Stimulated activated CD4-positive, alpha-beta T cell treated with anti-CD3 and anti-CD28 coated beads, Interleukin-4, amount 100 ng/mL, for 1 hour (primary cell): ENCODE data around the gene DR1.
"Not testable (repeated sequence)": the region's sequence is repeated elsewhere in the genome, so short reads cannot be mapped to it uniquely, and the experiment has no call there.

ENCODE experiments used
- DNase-seq: peaks from one replicate; pipeline ENCODE4 v3.0.0-alpha.2; 2020

DR1 gene

DNA sequence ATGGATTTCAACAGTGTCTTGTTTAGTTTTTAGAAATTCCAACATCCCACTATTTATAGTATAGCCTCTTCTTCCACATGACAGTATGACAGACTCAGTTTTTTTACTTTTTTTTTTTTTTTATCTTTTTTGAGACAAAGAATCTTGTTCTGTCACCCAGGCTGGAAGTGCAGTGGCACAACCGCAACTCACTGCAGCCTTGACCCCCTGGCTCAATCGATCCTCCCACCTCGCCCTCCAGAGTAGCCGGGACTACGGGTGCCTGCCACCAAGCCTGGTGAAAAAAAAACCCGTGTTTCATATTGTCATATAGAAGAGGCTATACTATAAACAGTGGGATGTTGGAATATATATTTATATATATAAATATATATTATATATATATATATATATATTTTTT is 1.2 kb upstream of the DR1 start:
- DNase-seq = no peak

DNA sequence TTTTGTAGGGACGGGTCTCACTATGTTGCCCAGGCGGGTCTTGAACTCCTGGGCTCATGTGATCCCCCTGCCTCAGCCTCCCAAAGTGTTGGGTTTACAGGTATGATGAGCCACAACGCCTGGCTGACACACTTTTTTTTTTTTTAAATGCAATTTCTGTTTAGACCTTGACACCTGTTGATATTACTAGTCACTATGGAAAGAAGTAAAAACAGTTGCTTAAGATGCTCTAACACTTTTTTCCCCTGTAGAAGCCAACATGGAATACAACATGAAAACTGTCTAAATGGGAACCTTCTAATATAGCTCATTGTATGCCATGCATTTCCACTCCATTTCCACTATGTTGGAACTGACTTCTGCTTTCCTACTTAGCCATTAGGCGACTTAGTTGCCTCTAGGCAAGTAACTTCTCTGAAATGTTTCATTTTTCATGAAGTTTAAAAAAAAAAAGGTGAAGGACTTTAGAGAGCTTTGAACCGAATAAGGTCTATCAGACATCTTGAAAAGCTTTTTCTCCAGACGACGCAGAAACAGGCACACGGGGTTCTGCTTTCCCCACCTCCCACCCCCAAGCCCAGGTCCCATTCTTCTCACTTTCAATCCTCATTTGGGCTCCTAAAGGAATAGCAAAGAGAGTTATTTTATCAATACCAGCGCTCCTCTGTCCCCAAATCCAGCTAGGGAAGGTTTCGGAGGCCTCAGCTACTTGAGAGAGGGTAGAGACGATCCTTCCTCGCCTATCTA is 648 bp upstream of the DR1 start:
- no peak for DNase-seq

DNA sequence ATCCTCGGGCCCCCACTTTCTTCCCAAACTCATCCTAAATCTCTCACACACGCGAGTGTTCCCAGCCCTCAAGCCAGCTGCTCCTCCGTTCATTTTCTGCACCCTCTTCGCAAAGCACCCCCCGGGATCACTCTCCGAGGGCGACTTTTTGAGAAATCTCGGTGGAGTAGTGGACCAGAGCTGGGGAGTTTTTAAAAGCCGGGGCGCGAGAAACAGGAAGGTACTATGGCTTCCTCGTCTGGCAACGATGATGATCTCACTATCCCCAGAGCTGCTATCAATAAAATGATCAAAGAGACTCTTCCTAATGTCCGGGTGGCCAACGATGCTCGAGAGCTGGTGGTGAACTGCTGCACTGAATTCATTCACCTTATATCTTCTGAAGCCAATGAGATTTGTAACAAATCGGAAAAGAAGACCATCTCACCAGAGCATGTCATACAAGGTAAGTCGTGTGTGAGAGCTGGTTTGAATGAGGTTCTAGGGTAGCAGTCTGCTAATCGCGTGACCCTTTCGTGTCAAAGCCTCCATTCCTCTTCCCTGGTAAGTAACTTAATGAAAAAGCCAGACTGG is 800 bp downstream of the DR1 start:
- DNase-seq = no peak

DNA sequence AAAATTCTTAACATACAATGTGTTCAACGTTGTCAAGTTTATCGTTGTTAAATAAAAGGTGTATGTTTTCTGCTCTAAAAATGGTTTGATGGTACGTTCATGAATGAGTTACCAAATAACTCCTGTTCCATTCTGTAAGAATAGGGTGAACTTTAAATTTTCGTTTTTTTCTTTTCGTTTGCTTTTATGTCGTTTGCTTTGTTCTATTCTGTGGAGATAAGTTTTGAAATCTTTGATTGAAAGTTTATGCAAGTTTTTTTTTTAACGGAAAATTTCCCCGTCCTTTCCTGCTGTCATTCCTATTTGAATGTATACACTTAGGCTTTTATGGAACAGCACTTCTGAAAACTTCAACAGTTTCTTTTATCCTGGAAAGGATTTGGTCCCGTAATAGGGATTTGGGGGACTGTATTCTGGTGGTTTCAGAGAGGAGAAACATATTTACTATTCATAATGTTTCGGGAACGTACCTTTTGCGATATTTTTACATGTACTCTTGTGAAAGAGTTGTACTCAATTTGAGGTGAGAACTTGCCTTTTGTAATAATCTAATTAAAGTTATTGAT is 1.7 kb downstream of the DR1 start:
- no peak for DNase-seq

DNA sequence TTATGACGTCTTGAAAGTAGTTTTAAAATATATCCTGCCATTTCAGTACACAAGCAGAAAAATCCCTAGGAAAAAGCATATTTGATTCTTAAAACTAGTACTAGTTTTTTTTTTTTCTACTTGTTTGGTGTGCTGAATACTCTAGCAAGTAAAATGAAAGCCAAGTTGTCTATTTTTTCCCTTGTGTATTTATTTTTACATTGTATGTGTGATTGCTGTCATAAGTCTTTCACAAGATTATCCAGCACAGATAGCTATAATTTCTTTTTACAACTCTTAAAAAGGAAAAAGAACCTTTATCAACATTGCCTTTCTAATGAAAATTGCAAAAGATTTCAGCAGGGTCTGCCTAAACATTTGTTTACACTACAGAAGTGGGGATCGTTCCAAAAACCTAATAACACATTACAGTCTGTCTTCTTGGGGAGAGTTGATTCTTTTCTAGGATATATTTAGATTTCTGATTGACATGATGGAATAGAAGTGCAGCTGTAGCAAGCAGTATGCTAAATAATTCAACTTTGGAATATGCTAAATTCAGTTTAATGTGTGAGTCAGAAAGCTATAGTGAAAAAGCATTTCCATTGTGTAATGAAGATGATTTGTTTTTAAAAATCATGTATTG is 2.5 kb downstream of the DR1 start:
- DNase-seq = no peak

DNA sequence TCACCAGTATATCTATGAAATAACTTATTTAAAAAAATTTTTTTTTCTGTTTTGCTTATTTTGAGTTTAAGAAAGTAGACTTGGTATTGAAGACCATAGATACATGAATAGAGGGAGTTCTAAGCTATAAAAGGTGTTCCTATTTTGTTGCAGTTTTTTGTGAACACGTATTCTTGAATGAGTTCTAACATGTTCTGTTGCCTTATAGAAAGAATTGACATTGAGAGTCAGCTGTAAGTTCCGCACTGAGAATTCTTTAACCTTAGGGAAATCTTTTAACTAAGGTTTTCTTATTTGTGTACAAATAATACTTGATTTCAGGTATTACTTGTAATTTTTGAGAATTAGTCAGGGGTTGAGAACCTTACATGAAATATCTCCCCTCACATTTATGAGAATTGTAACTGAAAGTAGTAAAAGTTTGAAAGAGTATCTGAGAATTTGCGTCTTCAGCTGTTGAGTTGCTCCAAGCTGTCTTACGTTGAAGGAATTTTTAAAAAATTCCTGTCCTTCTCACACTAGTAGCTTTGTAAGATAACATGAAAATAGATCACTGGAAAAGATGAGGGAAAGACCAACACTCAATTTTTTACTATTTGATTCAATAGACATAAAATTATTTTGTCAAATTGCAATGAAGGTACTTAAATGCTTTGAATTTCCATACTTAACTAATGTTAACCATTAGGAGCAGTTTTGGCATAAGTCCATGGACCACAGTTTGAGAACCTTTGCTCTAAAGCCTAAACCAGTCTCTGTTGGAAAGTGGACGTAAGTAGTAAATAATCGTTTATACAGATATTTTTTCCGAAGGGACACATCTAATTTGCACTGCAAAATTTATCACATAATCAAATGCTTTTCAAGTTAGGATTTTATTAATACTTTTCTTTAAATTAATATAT is 3.8 kb downstream of the DR1 start:
- no peak for DNase-seq

DNA sequence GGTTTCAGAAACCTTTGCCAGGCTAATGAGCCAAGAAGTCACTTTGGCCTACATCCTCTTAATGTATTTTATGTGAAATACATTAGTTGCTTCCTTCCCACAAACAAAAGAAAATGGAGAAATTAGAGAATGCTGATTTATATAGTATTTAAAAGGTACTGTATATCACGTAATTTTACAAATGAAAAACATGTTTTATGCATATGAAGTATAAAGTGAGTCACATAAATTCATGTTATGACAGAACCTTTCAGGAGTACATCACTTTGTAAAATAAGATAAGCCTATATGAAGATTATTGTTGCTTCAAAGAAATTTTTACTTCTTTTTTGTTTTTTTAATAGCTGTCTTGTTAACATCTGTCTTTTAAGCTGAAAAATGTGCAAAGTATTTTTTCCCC is 4.6 kb downstream of the DR1 start:
- DNase-seq = no peak

DNA sequence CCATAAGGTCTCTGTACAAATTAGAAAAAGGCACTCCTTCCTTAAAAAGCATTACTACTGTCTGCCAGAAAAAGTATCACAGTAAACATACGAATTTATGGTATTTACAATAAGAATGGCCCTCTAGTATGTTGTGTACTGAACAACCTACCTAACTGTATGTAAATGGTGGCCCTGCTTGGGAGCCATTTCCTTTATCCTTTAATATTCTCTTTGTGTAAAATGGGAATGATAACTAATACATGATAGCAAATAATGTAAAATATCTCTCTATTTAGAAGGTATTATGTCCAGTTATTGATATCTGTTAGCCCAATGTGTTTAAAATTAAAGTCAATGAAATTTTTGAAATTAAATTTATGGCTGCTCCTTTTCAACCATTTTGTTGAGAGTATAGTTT is 5.2 kb downstream of the DR1 start:
- no peak for DNase-seq

DNA sequence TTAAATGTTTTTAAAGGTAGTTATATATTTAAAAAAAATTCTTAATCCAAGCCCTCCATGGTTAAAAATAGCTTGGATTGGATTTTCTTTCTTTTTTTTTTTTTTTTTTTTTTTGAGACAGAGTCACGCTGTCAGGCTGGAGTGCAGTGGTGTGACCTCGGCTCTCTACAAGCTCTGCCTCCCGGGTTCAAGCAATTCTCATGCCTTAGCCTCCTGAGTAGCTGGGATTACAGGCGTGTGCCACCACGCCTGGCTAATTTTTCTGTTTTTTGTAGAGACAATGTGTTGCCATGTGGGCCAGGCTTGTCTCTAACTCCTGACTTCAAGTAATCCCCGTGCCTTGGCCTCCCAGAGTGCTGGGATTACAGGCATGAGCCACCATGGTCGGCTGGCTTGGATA is 5.6 kb downstream of the DR1 start:
- not testable (repeated sequence) for DNase-seq

DNA sequence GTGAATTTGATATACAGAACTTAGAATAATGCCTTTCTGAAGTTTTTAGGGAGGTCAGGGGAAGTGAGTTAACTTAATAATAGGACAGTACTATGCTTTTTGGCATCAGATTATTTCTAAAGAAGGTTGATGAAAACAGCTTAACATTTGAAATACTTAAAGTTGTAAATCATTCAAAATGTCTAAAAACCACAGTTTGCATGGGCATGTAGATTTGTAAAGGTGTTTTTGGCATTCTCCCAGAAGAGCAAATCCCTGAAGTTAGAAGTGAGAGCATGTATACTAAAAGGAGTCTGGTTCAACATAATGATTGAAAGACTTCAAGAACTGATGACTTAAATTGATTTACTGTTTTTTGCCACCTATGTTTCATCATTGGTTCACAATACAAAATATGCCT is 6.7 kb downstream of the DR1 start:
- no peak for DNase-seq

DNA sequence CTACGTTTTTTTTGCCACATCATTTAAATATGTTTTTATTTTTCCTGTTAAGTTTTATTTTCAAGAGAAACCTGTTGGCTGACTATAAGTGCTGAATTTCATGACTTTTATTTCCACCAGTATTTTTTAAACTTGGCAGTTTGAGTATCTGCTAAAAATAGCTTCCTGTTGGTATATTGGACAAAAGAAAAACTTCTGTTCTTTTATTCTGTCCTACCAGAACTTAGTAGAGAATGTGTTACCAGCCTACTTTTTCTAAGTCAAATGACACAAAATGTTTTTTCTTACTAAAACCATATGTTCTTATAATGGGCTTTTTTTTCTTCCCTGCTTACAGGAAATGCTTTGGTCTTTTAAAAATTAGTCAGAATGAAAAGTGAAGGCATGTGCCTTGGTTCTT is 7.6 kb downstream of the DR1 start:
- DNase-seq = no peak

DNA sequence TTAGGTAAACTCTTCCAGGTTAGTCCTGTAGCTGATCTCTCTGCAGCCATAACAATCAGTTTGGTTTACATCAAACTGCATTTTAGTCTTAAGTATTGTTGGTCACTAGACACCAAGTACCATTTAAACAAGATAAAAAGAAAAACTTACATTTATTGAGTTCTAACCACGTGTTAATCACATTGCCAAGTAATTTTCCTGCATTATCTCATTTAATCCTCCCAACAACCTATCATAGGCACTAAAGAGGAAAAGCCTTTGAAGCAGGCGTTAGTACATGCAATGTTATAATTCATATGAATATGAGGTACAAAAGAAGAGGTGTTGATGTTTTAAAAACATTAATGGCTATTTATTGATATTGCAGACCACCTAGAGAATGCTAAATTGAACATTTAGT is 9.0 kb downstream of the DR1 start:
- DNase-seq = no peak

DNA sequence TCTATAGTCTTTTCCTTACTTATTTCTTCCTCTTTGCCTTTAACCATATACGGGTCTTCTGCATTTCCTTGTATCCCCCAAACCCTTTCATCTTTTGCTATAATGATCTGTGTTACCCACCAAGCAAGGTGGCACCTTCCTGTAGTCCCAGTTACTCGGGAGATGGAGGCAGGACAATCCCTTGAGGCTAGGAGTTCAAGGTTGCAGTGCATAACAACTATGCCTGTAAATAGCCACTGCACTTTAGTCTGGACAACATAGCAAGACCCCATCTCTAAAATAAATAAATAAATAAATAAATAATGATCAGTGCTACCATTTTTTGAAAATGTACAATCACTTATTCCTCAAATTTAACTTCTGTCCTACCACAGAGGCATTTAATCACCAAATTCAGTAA is 11.5 kb downstream of the DR1 start:
- DNase-seq = no peak

DNA sequence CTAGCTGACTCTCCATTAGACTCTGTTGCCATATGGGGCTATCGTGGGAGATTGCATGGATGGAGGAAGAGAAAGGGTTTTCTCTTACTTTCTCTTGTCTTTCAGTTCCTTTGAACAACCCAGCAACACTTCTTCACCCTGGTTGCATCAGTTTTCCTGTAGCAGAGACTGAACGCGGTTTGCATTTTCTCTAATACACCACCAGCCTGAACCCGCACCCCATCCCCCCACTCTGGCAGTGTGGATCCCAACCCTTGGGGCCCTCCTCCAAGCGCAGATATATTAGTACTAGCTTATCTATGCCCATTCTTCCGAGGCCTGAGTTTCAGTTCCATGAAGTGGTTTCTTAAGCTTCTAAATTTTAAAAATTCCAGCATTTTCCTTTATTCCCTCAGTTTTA is 12.6 kb downstream of the DR1 start:
- DNase-seq = no peak

DNA sequence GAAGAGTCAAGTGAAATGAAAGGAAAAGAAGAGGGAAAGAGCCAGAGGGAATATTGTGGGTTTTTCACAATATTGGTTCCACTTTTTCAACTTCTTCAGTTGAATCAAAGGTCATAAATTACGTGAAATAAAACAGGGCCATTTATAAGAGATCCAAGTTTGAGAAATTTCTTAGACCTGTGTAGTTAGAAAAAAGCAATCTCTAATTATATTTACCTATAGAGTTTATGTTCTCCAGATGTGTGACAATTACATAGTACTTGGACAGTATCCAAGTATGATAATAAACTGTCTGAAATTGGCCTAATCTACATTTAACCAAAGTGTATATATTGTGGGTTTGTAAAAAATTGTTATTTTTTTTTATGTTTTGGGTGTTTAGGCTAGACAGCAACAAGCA is 14.4 kb downstream of the DR1 start:
- DNase-seq = no peak

DNA sequence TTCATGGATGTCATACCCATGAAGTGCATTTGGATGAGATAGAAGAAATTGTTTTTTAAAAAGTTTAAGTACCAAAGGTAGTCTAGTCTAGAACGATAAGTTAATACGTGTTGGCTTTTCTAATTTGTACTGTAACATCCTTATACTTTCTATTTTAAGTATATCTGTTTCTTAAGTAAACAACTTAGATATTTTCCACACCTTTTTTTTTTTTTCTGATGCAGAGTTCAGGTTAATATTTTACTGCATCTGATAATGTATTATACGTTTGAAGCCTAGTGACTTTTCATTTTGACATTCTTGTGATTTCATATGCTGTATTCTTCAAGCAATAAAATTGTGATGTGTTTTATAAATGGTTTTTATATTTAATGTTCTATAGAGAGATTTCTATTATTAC is 16.5 kb downstream of the DR1 start:
- DNase-seq = no peak

DNA sequence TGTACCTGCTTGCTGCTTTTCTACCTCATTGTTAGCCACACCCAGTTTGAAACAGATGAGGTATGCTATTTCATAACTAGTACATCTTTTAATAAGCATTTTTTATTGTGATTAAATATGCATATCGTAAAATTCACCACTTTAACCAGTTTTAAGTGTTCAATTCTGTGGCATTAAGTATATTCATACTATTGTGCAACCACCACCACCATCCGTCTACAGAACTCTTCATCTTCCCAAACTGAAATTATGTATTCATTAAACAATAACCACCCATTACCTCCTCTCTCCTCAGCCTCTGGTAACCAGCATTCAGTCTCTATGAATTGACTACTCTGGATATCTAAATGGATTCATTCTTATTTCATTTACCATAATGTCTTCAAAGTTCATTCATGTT is 20.1 kb downstream of the DR1 start:
- DNase-seq = no peak

DNA sequence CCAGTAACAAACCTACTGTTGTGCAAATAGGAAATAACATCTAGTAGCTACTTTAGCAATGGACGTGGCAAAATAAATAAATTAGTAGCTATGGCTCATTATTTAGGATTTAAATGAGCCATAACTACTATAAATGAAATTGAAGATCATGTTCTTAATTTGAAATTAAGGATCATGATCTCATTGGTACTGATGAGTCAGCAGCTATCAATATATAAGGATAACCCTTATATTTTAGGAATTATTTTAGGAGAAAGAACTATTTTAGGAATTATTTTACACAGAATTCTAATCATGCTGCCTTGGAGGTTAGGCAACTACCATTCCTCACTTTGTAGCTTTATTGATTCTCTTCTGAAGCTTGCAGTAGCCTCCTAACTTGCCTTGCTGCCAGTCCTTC is 24.0 kb downstream of the DR1 start:
- DNase-seq = no peak

DNA sequence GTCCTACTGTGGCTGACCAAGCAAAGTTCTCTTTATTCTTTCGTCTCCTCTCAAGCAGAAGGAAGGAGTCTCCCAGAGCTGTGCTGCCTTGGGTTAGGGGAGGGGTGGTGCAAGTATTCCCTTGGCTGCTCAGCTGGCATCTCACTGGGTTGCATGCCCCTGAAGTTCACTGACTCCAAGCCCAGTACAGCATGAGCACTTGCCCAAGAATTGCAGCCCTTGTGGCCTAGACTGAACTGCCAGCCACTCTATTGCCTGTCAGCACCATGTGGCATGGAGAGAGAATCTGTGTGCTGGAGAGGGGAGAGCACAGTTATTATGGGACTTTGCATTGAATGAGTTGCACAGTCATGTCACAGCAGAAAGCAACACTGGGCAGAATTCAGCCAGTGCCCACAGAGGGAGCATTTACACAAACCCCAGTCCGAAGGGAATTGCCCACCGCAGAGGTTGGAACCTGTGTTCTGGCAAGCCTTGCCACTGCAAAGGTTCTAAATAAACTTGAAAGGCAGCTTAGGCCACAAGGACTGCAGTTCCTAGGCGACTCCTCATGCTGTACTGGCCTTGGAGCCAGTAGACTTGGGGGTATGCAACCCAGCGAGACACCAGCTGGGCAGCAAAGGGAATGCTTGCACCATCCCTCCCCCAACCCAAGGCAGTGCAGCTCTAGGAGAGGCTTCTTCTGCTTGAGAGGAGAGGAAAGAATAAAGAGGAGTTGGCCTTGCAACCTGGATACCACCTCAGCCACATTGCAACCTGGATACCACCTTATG is 28.8 kb downstream of the DR1 start:
- no peak for DNase-seq

DNA sequence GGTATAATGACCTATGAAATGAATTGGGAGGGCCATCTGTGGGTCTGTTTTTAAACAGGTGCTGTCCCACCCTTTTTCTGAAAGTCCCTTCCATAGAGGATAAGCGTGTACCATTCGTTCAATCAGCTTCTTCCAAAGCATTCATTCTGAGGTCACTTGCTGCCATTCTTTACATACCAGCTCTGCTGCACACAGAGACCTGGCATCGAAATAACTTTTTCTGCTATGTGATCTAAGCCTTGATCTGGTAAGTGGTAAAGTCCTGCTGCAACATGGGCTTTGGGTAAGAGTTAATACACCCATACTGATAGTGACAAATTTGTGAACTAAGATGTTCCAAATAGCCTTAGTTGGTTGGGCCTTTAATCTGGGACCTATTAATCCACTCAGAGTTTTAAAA is 38.9 kb downstream of the DR1 start:
- no peak for DNase-seq

DNA sequence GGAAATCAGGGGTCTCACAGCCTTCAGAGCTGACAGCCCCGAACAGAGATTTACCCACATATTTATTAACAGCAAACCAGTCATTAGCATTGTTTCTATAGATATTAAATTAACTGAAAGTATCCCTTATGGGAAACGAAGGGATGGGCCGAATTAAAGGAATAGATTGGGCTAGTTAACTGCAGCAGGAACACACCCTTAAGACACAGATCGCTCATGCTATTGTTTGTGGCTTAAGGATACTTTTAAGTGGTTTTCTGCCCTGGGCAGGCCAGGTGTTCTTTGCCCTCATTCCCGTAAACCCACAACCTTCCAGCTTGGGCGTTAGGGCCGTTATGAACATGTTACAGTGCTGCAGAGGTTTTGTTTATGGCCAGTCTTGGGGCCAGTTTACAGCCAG is 40.6 kb downstream of the DR1 start:
- not testable (repeated sequence) for DNase-seq

DNA sequence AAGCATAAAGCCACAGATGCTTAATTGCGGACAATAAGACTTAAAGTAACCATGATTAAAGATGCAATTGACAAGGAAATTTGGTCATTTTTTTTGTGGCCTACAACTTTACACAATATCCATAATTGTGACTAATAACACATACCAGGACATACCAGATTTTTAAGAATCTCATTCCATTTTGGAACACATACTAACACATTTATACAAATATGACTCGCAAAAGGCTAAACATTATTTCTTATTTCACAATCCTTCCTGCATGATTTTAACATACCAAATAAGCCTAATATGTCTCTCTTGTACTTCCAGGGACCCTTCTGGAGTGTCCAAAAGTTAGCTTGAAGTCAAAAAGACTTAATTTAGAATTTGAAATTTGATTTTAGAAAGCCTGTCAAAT is 48.8 kb downstream of the DR1 start:
- DNase-seq = no peak

DNA sequence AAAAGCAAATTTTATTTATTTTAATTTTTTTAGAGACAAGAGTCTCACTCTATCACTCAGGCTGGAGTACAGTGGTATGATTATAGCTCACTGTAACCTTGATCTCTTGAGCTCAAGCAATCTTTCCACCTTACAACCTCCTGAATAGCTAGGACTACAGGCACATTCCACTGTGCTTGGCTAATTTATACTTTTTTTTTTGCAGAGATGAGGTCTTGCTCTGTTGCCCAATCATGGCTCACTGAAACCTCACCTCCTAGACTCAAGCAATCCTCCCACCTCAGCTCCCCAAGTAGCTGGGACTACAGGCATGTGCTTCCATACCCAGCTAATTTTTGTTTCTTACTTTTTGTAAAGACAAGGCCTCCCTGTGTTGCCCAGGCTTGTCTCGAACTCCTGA is 49.5 kb downstream of the DR1 start:
- no peak for DNase-seq
